Endodermal cell (in vitro differentiated cells): ENCODE measurements around the gene SLTM. TPM values are rescaled to one million over a fixed set of nuclear protein-coding genes. Genes with fewer than 3 reads are reported as not detected.

Experiments
- DNase-seq: peaks from one replicate; pipeline ENCODE4 v3.0.0-alpha.2; 2017
- H3K27ac ChIP-seq: 2 replicates; pipeline ENCODE4 v1.5.1; 2013; ENCODE audit warnings: mild to moderate bottlenecking, low read depth, low read length, moderate library complexity
- H3K27me3 ChIP-seq: 2 replicates; pipeline ENCODE4 v1.6.1; 2013; ENCODE audit warnings: mild to moderate bottlenecking, low read length, moderate library complexity; ENCODE audit not compliant: insufficient read depth, control insufficient read depth, poor library complexity, severe bottlenecking
- H3K36me3 ChIP-seq: 2 replicates; pipeline ENCODE4 v1.7.0; 2013; ENCODE audit warnings: mild to moderate bottlenecking, low read length, moderate library complexity; ENCODE audit not compliant: control insufficient read depth, insufficient read depth
- H3K4me1 ChIP-seq: one replicate; pipeline ENCODE4 v1.7.0; 2013; ENCODE audit warnings: low read length; ENCODE audit not compliant: control insufficient read depth, insufficient read depth
- H3K4me3 ChIP-seq: 2 replicates; pipeline ENCODE4 v1.5.1; 2013; ENCODE audit warnings: mild to moderate bottlenecking, low read length, moderate library complexity
- H3K9ac ChIP-seq: 2 replicates; pipeline ENCODE4 v1.6.1; 2013; ENCODE audit warnings: mild to moderate bottlenecking, low read length, moderate library complexity; ENCODE audit not compliant: poor library complexity, severe bottlenecking; ENCODE audit errors: extremely low read depth
- H3K9me3 ChIP-seq: 2 replicates; pipeline ENCODE4 v1.6.1; 2013; ENCODE audit warnings: mild to moderate bottlenecking, low read length, moderate library complexity; ENCODE audit not compliant: control insufficient read depth
- H3K27ac Mint-ChIP-seq: 2 replicates; pipeline ENCODE4 v1.8.0; 2020; ENCODE audit warnings: mixed read lengths
- H3K27me3 Mint-ChIP-seq: 2 replicates; pipeline ENCODE4 v1.8.0; 2021; ENCODE audit warnings: mild to moderate bottlenecking, mixed read lengths; ENCODE audit not compliant: insufficient read depth
- H3K36me3 Mint-ChIP-seq: 2 replicates; pipeline ENCODE4 v1.8.0; 2020; ENCODE audit warnings: low read depth, mixed read lengths
- H3K4me1 Mint-ChIP-seq: 2 replicates; pipeline ENCODE4 v1.8.0; 2020; ENCODE audit warnings: mixed read lengths
- H3K4me3 Mint-ChIP-seq: 2 replicates; pipeline ENCODE4 v1.8.0; 2020; ENCODE audit warnings: mild to moderate bottlenecking, moderate library complexity, mixed read lengths
- H3K9me3 Mint-ChIP-seq: 2 replicates; pipeline ENCODE4 v1.8.0; 2020; ENCODE audit warnings: mild to moderate bottlenecking, mixed read lengths
- CTCF ChIP-seq: fragments of 200-600 bp; sonication (generic); conservative IDR thresholded peaks from 2 replicates; pipeline ENCODE4 v1.5.0; 2021; ENCODE audit warnings: antibody characterized with exemption, mild to moderate bottlenecking
- WGBS, 2 experiments: methylation state at CpG; one replicate each; pipeline versions ENCODE4 v1.1.5 to v1.1.7; 2013; ENCODE audit warnings: missing lambda C conversion rate in 2 of 2, mixed read lengths in 1 of 2; ENCODE audit not compliant: insufficient coverage in 1 of 2, insufficient read length in 1 of 2; 5-methylcytosine and 5-hydroxymethylcytosine counted together
- total RNA-seq, 2 donors: library from RNA; stranded (reverse); fragmentation: NEBNext Ultra II Directional in 1 of 2; extraction: Animal tissue kit (Norgen Biotek cat#: 25700) in 1 of 2; gene quantifications; 2 replicates in 1 of 2; 3 replicates in 1 of 2; pipeline ENCODE4 v1.2.1, GENCODE V29; 2021

SLTM gene
- total RNA-seq, 2 donors from 2014 or later = 77.1 to 96.8 TPM

- Histone ChIP-seq H3K9ac (no peak overlapping the region), H3K9me3 (no peaks in the 10 kb centered on the region), H3K36me3 (peaks cover 73% of the 10 kb centered on the region), H3K4me1 (no peaks in the 10 kb centered on the region), H3K4me3 (no peak overlapping the region), H3K27ac (no peak overlapping the region), H3K27me3 (no peaks in the 10 kb centered on the region)
- no peak for DNase-seq
- no peaks in the 10 kb centered on the region for H3K9me3 Mint-ChIP-seq
- H3K4me3 Mint-ChIP-seq = no peak overlapping the region
- no peaks in the 10 kb centered on the region for H3K27me3 Mint-ChIP-seq
- TF ChIP-seq CTCF = no peak
- H3K36me3 Mint-ChIP-seq = peaks cover 61% of the 10 kb centered on the region
- WGBS, 2 experiments = 89 to 100% methylated on average over 2 to 4 of the region's 4 CpGs
- H3K4me1 Mint-ChIP-seq = peaks cover 15% of the 10 kb centered on the region
- H3K27ac Mint-ChIP-seq = no peak overlapping the region
These were observed 23.0 kb downstream of the SLTM start for GRCh38 chr15:58910456-58910855.

- no peaks in the 10 kb centered on the region for H3K9me3 Mint-ChIP-seq
- no CpG with 5 or more reads among the region's 1 CpG for WGBS, 2 experiments
- peaks cover 15% of the 10 kb centered on the region for H3K4me1 Mint-ChIP-seq
These were observed 23.9 kb downstream of the SLTM start for GRCh38 chr15:58909616-58910015.

GRCh38 chr15:58908550-58909309 is 24.7 kb downstream of the SLTM start:
- TF ChIP-seq CTCF = no peak
- no peaks in the 10 kb centered on the region for H3K27me3 ChIP-seq
- Mint-ChIP-seq H3K4me1 (peaks cover 15% of the 10 kb centered on the region), H3K9me3 (no peaks in the 10 kb centered on the region), H3K27ac (no peak overlapping the region), H3K27me3 (no peaks in the 10 kb centered on the region), H3K4me3 (no peak overlapping the region), H3K36me3 (peaks cover 58% of the 10 kb centered on the region)
- DNase-seq = no peak
- no peak overlapping the region for H3K4me3 ChIP-seq
- H3K4me1 ChIP-seq = no peaks in the 10 kb centered on the region
- H3K9me3 ChIP-seq = no peaks in the 10 kb centered on the region
- 80 to 98% methylated on average over 1 to 5 of the region's 6 CpGs for WGBS, 2 experiments
- no peak overlapping the region for H3K27ac ChIP-seq
- no peak overlapping the region for H3K9ac ChIP-seq
- peaks cover 70% of the 10 kb centered on the region for H3K36me3 ChIP-seq

More at GRCh38 chr15:58909616-58910015, 23.9 kb downstream of the SLTM start:
- TF ChIP-seq CTCF = no peak
- H3K27ac Mint-ChIP-seq = no peak overlapping the region
- H3K36me3 Mint-ChIP-seq = peaks cover 59% of the 10 kb centered on the region
- no peak overlapping the region for H3K4me3 ChIP-seq
- no peak overlapping the region for H3K4me3 Mint-ChIP-seq
- H3K27me3 Mint-ChIP-seq = no peaks in the 10 kb centered on the region
- no peak overlapping the region for H3K9ac ChIP-seq
- no peaks in the 10 kb centered on the region for H3K9me3 ChIP-seq
- peaks cover 73% of the 10 kb centered on the region for H3K36me3 ChIP-seq
- no peaks in the 10 kb centered on the region for H3K27me3 ChIP-seq
- no peak for DNase-seq
- no peaks in the 10 kb centered on the region for H3K4me1 ChIP-seq
- no peak overlapping the region for H3K27ac ChIP-seq
